GM12878 (cell line): Measurements from ENCODE around the gene FOXF1. TPM values are rescaled to one million over a fixed set of nuclear protein-coding genes. Genes with fewer than 3 reads are reported as not detected.

Experiments used
- ATAC-seq: fragments of 200-7000 bp; cut with Tn5 transposase; 3 replicates; pipeline ENCODE4 v1.9.1; 2020; ENCODE audit warnings: mild to moderate bottlenecking, moderate library complexity
- BruUV-seq: library from RNA; stranded (reverse); fragments of 400-500 nt; replicated peaks from 2 replicates; lab custom pipeline; 2021; lab: Mats Ljungman, UMichigan
- CTCF ChIA-PET: fragments of 300-600 bp; sonication (Branson Sonifier 250); formaldehyde crosslinking; extraction: SDS; loops from one replicate; lab custom pipeline; 2021; ENCODE audit warnings: inconsistent platforms; lab: Yijun Ruan, JAX
- POLR2A ChIA-PET: fragments of 350-600 bp; formaldehyde crosslinking; extraction: SDS; loops from one replicate; lab custom pipeline; 2021; ENCODE audit warnings: inconsistent platforms; lab: Charles Lee
- RAD21 ChIA-PET: fragments of 300-600 bp; sonication (Branson Sonifier 250); formaldehyde crosslinking; loops from one replicate; lab custom pipeline; 2023; ENCODE audit warnings: antibody characterized with exemption; ENCODE audit not compliant: unreplicated experiment; lab: Charles Lee
- SMC1A ChIA-PET: fragments of 300-600 bp; sonication (Branson Sonifier 250); formaldehyde crosslinking; loops from one replicate; lab custom pipeline; 2023; ENCODE audit not compliant: unreplicated experiment, uncharacterized antibody; lab: Charles Lee
- DNase-seq: peaks from one replicate; pipeline ENCODE4 v3.0.0-alpha.2; 2011; ENCODE audit warnings: low read depth, low spot score
- FAIRE-seq: peaks from 3 replicates; lab custom pipeline; 2011; peaks lifted over from hg19 to GRCh38; lab: Jason Lieb, UNC
- H2AFZ ChIP-seq: 2 replicates; pipeline ENCODE4 v1.6.0; 2011; ENCODE audit warnings: low read depth, low read length, control low read depth; ENCODE audit not compliant: control insufficient read depth
- H3K27ac ChIP-seq: 2 replicates; pipeline ENCODE4 v1.5.1; 2011; ENCODE audit warnings: control low read depth; ENCODE audit not compliant: control insufficient read depth, insufficient read depth
- H3K27me3 ChIP-seq, 2 experiments: replicated peaks in 1 of 2; 2 replicates each; pipeline versions ENCODE4 v1.6.0 to v1.6.1; 2011; ENCODE audit warnings: low read length in 1 of 2; ENCODE audit not compliant: control insufficient read depth in 2 of 2, insufficient read depth in 2 of 2
- H3K36me3 ChIP-seq, 2 experiments: 2 replicates each; pipeline ENCODE4 v1.5.1; 2011; ENCODE audit warnings: low read length in 1 of 2; ENCODE audit not compliant: control insufficient read depth in 2 of 2, insufficient read depth in 2 of 2
- H3K4me1 ChIP-seq: 2 replicates; pipeline ENCODE4 v1.6.1; 2011; ENCODE audit warnings: mild to moderate bottlenecking, low read length, moderate library complexity, mixed read lengths; ENCODE audit not compliant: control insufficient read depth, insufficient read depth
- H3K4me2 ChIP-seq: 2 replicates; pipeline ENCODE4 v1.6.0; 2011; ENCODE audit warnings: control low read depth; ENCODE audit not compliant: control insufficient read depth, insufficient read depth
- H3K4me3 ChIP-seq: fragments of 200-600 bp; sonication (generic); 2 replicates; pipeline ENCODE4 v1.5.1; 2016
- H3K79me2 ChIP-seq: 2 replicates; pipeline ENCODE4 v1.6.0; 2011; ENCODE audit warnings: low read length; ENCODE audit not compliant: control insufficient read depth, insufficient read depth
- H3K9ac ChIP-seq: 2 replicates; pipeline ENCODE4 v1.8.0; 2011; ENCODE audit warnings: low read length, control low read depth, mixed read lengths; ENCODE audit not compliant: control insufficient read depth, insufficient read depth
- H3K9me3 ChIP-seq: replicated peaks from 3 replicates; pipeline ENCODE4 v1.5.1; 2011; ENCODE audit warnings: mild to moderate bottlenecking, low read length; ENCODE audit not compliant: control insufficient read depth, insufficient read depth
- H4K20me1 ChIP-seq: 2 replicates; pipeline ENCODE4 v1.6.0; 2011; ENCODE audit not compliant: control insufficient read depth, insufficient read depth
- HDAC6 ChIP-seq: fragments of 200-600 bp; sonication (generic); IDR thresholded peaks from one replicate; pipeline ENCODE4 v1.8.0; 2017; ENCODE audit warnings: antibody characterized with exemption; ENCODE audit not compliant: unreplicated experiment
- HSF1 ChIP-seq: fragments of 150-350 bp; IDR thresholded peaks from 2 replicates; pipeline ENCODE4 v1.6.1; 2014; ENCODE audit warnings: mild to moderate bottlenecking, low read depth, low read length
- KLF5 ChIP-seq: fragments of 450-650 bp; IDR thresholded peaks from 2 replicates; pipeline ENCODE4 v1.6.1; 2014; ENCODE audit warnings: mild to moderate bottlenecking; ENCODE audit not compliant: partially characterized antibody
- SIN3A ChIP-seq: IDR thresholded peaks from 2 replicates; pipeline ENCODE4 v1.6.1; 2012; ENCODE audit warnings: low read depth, low read length, improper control_type of control experiment
- WGBS: methylation state at CpG from one replicate; pipeline ENCODE4 v1.1.6; 2016; ENCODE audit warnings: low lambda C conversion rate; ENCODE audit not compliant: insufficient replicate concordance, insufficient coverage; ENCODE audit errors: missing lambda C conversion rate; 5-methylcytosine and 5-hydroxymethylcytosine counted together
- in situ Hi-C: fragments of 300-500 bp; cut with MboI; formaldehyde crosslinking; loops from 9 replicates; pipeline ENCODE4 v1.14.3; 2018; ENCODE audit warnings: mixed read lengths
- intact Hi-C: fragments of 100-400 bp; cut with micrococcal nuclease; formaldehyde crosslinking; loops from one replicate; pipeline ENCODE4 v1.14.2; 2022; ENCODE audit not compliant: unreplicated experiment
- polyA plus RNA-seq, 11 experiments: library from polyadenylated mRNA; depleted of rRNA in 4 of 11; unstranded in 6 of 11; stranded (reverse) in 5 of 11; fragments of >200 nt; fragmentation: Nextera tagmentation in 4 of 11; fragmentation: Illumina TruSeq in 1 of 11; extraction: Ambion mirVana in 4 of 11; extraction: Trizol in 1 of 11; gene quantifications; 1 replicate in 1 of 11; 2 replicates in 10 of 11; pipeline versions ENCODE4 v1.2.1 to v1.2.3, GENCODE V29; 2011 to 2016; ENCODE audit warnings: inconsistent platforms in 2 of 11, missing spikeins in 2 of 11, low read depth in 1 of 11
- total RNA-seq, 4 experiments: library from RNA; depleted of rRNA in 3 of 4; stranded (reverse); fragments of >200 nt in 3 of 4; fragmentation: Illumina TruSeq in 1 of 4; extraction: Trizol in 1 of 4; gene quantifications; 2 replicates each; pipeline versions ENCODE4 v1.2.1 to v1.2.3, GENCODE V29; 2013 to 2021

FOXF1 gene
- total and polyA plus RNA-seq, 10 of the 15 experiments (the other 5 are each of a cell fraction or from before 2014, with no cell fraction given), result 0.01 TPM; not detected in 9

- Histone ChIP-seq H3K4me2 (peak overlapping the region; percentile 82), H3K4me3 (peak overlapping the region; percentile 27; the same call in 1 of the 2 replicates), H3K9ac (no peak overlapping the region), H3K36me3 (no peaks in the 10 kb centered on the region), H2AFZ (peak overlapping the region; percentile 55), H3K4me1 (no peaks in the 10 kb centered on the region; the same call in 1 of the 2 replicates), H3K9me3 (no peaks in the 10 kb centered on the region), H3K27me3 (peaks cover 28 to 32% of the 10 kb centered on the region in 2 experiments), H3K79me2 (no peaks in the 10 kb centered on the region), H4K20me1 (no peaks in the 10 kb centered on the region; the same call in 1 of the 2 replicates), H3K27ac (no peak overlapping the region)
- intact Hi-C loops (loop anchor here (10.0 kb wide), 1 partner anchor 465 kb away; no protein-coding TSS in a partner anchor), in situ Hi-C loops (loop anchor here (10.0 kb wide), 1 partner anchor 465 kb away; no protein-coding TSS in a partner anchor)
- WGBS, result 13% methylated on average over 33 of the region's 84 CpGs
- ChIA-PET SMC1A (no interaction called here), RAD21 (no interaction called here), POLR2A (no interaction called here), CTCF (no interaction called here)
- BruUV-seq, result no TSS peak
- ATAC-seq (peak; percentile 65), FAIRE-seq (no peak), DNase-seq (no peak)
- TF ChIP-seq SIN3A (no peak), KLF5 (no peak), HSF1 (no peak), HDAC6 (peak; percentile 82)
Observed at GRCh38 chr16:86509759-86510464, 415 bp upstream of the FOXF1 start.
